Hepatocyte (in vitro differentiated cells): ENCODE measurements around the gene ANXA9. TPM values are rescaled to one million over a fixed set of nuclear protein-coding genes. Genes with fewer than 3 reads are reported as not detected.

Source experiments
- DNase-seq: peaks from one replicate; pipeline ENCODE4 v3.0.0-alpha.2; 2016; ENCODE audit warnings: low spot score
- H2AFZ ChIP-seq: fragments of 200-600 bp; sonication (generic); 2 replicates; pipeline ENCODE4 v1.6.0; 2016; ENCODE audit warnings: antibody characterized with exemption, mild to moderate bottlenecking
- H3K27ac ChIP-seq: fragments of 200-600 bp; sonication (generic); 2 replicates; pipeline ENCODE4 v1.5.1; 2016; ENCODE audit warnings: mild to moderate bottlenecking
- H3K27me3 ChIP-seq: fragments of 200-600 bp; sonication (generic); 2 replicates; pipeline ENCODE4 v1.6.1; 2016
- H3K36me3 ChIP-seq: fragments of 200-600 bp; sonication (generic); replicated peaks from 2 replicates; pipeline ENCODE4 v1.5.1; 2016; ENCODE audit warnings: low read depth; ENCODE audit not compliant: insufficient read depth
- H3K4me1 ChIP-seq: fragments of 200-600 bp; sonication (generic); 2 replicates; pipeline ENCODE4 v1.5.1; 2016; ENCODE audit warnings: mild to moderate bottlenecking, moderate library complexity; ENCODE audit not compliant: insufficient read depth
- H3K4me2 ChIP-seq: fragments of 200-600 bp; sonication (generic); 2 replicates; pipeline ENCODE4 v1.6.0; 2016
- H3K4me3 ChIP-seq: fragments of 200-600 bp; sonication (generic); 2 replicates; pipeline ENCODE4 v1.5.1; 2016; ENCODE audit warnings: mild to moderate bottlenecking
- H3K79me2 ChIP-seq: fragments of 200-600 bp; sonication (generic); 2 replicates; pipeline ENCODE4 v1.6.0; 2017; ENCODE audit warnings: mild to moderate bottlenecking
- H3K9me2 ChIP-seq: fragments of 200-600 bp; sonication (generic); replicated peaks from 2 replicates; pipeline ENCODE4 v1.6.0; 2017; ENCODE audit warnings: mild to moderate bottlenecking; ENCODE audit not compliant: insufficient read depth
- H3K9me3 ChIP-seq: fragments of 200-600 bp; sonication (generic); 2 replicates; pipeline ENCODE4 v1.5.1; 2016; ENCODE audit warnings: low read depth, mild to moderate bottlenecking
- H4K20me1 ChIP-seq: fragments of 200-600 bp; sonication (generic); 2 replicates; pipeline ENCODE4 v1.6.0; 2016; ENCODE audit warnings: mild to moderate bottlenecking; ENCODE audit not compliant: insufficient read depth, poor library complexity, severe bottlenecking
- CTCF ChIP-seq: fragments of 200-600 bp; sonication (generic); IDR thresholded peaks from 2 replicates; pipeline ENCODE4 v1.5.1; 2016; ENCODE audit warnings: antibody characterized with exemption, mild to moderate bottlenecking; ENCODE audit not compliant: poor library complexity
- EZH2 ChIP-seq: fragments of 200-600 bp; sonication (generic); IDR thresholded peaks from 2 replicates; pipeline ENCODE4 v1.6.1; 2016; ENCODE audit warnings: antibody characterized with exemption, mild to moderate bottlenecking, borderline replicate concordance
- EZH2phosphoT487 ChIP-seq: fragments of 200-600 bp; sonication (generic); IDR thresholded peaks from one replicate; pipeline ENCODE4 v1.6.1; 2018; ENCODE audit warnings: antibody characterized with exemption, mild to moderate bottlenecking, low read depth, moderate library complexity; ENCODE audit not compliant: unreplicated experiment, severe bottlenecking
- WGBS: methylation state at CpG from one replicate; pipeline ENCODE4 v1.1.6; 2016; ENCODE audit warnings: low lambda C conversion rate; ENCODE audit errors: missing lambda C conversion rate; 5-methylcytosine and 5-hydroxymethylcytosine counted together
- polyA plus RNA-seq: library from polyadenylated mRNA; unstranded; fragments of >200 nt; fragmentation: Nextera tagmentation; extraction: Ambion mirVana; gene quantifications from 2 replicates; pipeline ENCODE4 v1.2.1, GENCODE V29; 2016
- total RNA-seq: library from RNA; depleted of rRNA; stranded (reverse); fragments of >200 nt; gene quantifications from 2 replicates; pipeline ENCODE4 v1.2.3, GENCODE V29; 2014

Gene ANXA9
- total and polyA plus RNA-seq, 2 experiments from 2014 or later = 7.9 to 8.8 TPM

- Histone ChIP-seq H3K9me3 (no peaks in the 10 kb centered on the region), H3K27ac (no peak overlapping the region), H2AFZ (no peak overlapping the region), H3K36me3 (no peaks in the 10 kb centered on the region), H3K4me2 (no peak overlapping the region), H3K27me3 (no peaks in the 10 kb centered on the region), H3K79me2 (peaks cover 2% of the 10 kb centered on the region), H3K4me1 (no peaks in the 10 kb centered on the region), H3K4me3 (no peak overlapping the region), H3K9me2 (no peaks in the 10 kb centered on the region), H4K20me1 (no peaks in the 10 kb centered on the region)
- WGBS = 96% methylated on average over 20 of the region's 20 CpGs
- no peak for TF ChIP-seq EZH2
- no peak for TF ChIP-seq CTCF
- TF ChIP-seq EZH2phosphoT487 = no peak
- DNase-seq = no peak
These were observed 15.2 kb downstream of the ANXA9 start for GRCh38 chr1:150997126-150997872.

- 63% methylated on average over 5 of the region's 5 CpGs for WGBS
- no peak overlapping the region for H3K27ac ChIP-seq
- H3K79me2 ChIP-seq = peaks cover 5% of the 10 kb centered on the region
- no peaks in the 10 kb centered on the region for H4K20me1 ChIP-seq
- H3K4me2 ChIP-seq = no peak overlapping the region
- H3K9me3 ChIP-seq = no peaks in the 10 kb centered on the region
- no peak overlapping the region for H2AFZ ChIP-seq
- TF ChIP-seq EZH2phosphoT487 (no peak), EZH2 (no peak), CTCF (no peak)
- H3K36me3 ChIP-seq = no peaks in the 10 kb centered on the region
- H3K9me2 ChIP-seq = no peaks in the 10 kb centered on the region
- DNase-seq = no peak
- no peak overlapping the region for H3K4me3 ChIP-seq
- no peaks in the 10 kb centered on the region for H3K27me3 ChIP-seq
- peaks cover 6% of the 10 kb centered on the region for H3K4me1 ChIP-seq
These were observed 15.9 kb downstream of the ANXA9 start for GRCh38 chr1:150997949-150998348.

GRCh38 chr1:150999051-150999674 is 17.1 kb downstream of the ANXA9 start:
- H3K27me3 ChIP-seq = no peaks in the 10 kb centered on the region
- WGBS = 92% methylated on average over 17 of the region's 17 CpGs
- peaks cover 18% of the 10 kb centered on the region for H3K4me1 ChIP-seq
- no peaks in the 10 kb centered on the region for H4K20me1 ChIP-seq
- no peak for DNase-seq
- no peaks in the 10 kb centered on the region for H3K9me2 ChIP-seq
- TF ChIP-seq EZH2phosphoT487 = no peak
- TF ChIP-seq EZH2 = no peak
- no peak for TF ChIP-seq CTCF
- no peak overlapping the region for H3K4me2 ChIP-seq
- no peak overlapping the region for H3K4me3 ChIP-seq
- peaks cover 18% of the 10 kb centered on the region for H3K79me2 ChIP-seq
- no peaks in the 10 kb centered on the region for H3K36me3 ChIP-seq
- no peak overlapping the region for H2AFZ ChIP-seq
- H3K27ac ChIP-seq = no peak overlapping the region
- H3K9me3 ChIP-seq = no peaks in the 10 kb centered on the region
